ENCODE results near the gene CPVL. TPM values are rescaled to one million over a fixed set of nuclear protein-coding genes. Genes with fewer than 3 reads are reported as not detected.
"Not testable (repeated sequence)": the region's sequence is repeated elsewhere in the genome, so short reads cannot be mapped to it uniquely, and the experiment has no call there.

The CPVL gene
- total and polyA plus RNA-seq, 7 experiments from 2014 or later: 0.32 to 88.3 (median 3.0) TPM

DNA sequence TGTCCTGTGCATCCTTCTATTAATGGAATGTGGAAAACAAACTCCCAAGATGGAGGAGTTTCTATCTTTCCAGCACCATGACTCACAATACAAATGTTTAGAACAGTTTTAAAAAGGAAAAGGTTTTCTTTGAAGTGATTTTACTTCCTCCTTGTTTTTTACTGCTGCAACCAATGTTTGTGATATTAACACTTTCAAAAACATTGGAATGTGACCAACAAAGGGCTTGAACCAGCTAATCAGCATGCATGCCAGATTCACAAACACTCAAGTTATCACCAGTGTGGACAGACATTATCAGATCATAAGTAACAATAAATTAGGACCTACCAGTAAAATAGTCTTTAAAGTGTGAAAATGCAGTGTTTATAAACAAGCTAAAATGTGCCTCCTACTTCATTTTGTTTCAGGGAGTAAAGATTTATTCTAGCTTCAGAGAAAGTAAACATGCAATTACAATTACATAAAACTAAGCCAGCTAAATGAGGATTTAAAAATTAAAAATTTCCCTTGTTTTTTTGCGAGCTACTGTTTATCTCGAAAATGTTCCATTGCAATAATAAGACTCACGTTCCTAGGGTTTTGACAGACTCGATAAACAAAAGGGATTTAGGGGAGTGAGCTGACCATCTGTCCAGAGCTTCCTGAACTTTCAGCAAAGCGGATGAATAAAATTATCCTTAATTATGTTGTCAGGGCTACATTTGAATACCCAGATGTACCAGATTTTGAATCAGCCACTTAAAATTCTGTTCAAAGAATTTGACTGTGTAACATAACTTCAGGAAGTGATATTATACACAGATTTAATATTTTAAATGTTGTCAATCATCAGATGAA lies 29.8 kb downstream of the CPVL start:
- H3K4me3 Mint-ChIP-seq: no peak overlapping the region
- H3K27ac Mint-ChIP-seq: peak overlapping the region in 1 of 9 donors; percentile 17
- no peaks in the 10 kb centered on the region for H3K4me1 ChIP-seq (ENCODE audit: control insufficient read depth in 2 of 2, insufficient read depth in 2 of 2, low read length in 2 of 2)
- H3K36me3 ChIP-seq (ENCODE audit: control insufficient read depth in 2 of 3, insufficient read depth in 3 of 3, low read length in 3 of 3): no peaks in the 10 kb centered on the region
- H3K9me3 ChIP-seq (ENCODE audit: control insufficient read depth in 2 of 3, low read length in 3 of 3): no peaks in the 10 kb centered on the region
- ChIA-PET CTCF (interaction anchor here (1.2 to 1.5 kb wide), 2 partner anchors 10 to 12 kb away, joined by 3 to 4 read pairs; no protein-coding TSS in a partner anchor), POLR2A (no interaction called here)
- no peak for ATAC-seq
- no peaks in the 10 kb centered on the region for H3K27me3 ChIP-seq (ENCODE audit: control insufficient read depth in 2 of 2, insufficient read depth in 2 of 2, low read length in 2 of 2)
- no peak overlapping the region for H3K4me3 ChIP-seq (ENCODE audit: low read length)
- H3K27ac ChIP-seq (ENCODE audit: low read depth, low read length): no peak overlapping the region
- H3K27me3 Mint-ChIP-seq: peaks cover 0 to 34% (median 9%) of the 10 kb centered on the region in 5 donors
- H3K9me3 Mint-ChIP-seq: no peaks in the 10 kb centered on the region
- no peak for DNase-seq
- no peaks in the 10 kb centered on the region for H3K36me3 Mint-ChIP-seq
- intact Hi-C loops (cut with micrococcal nuclease): no loop called here
- H3K4me1 Mint-ChIP-seq: peaks cover 0 to 11% (median 6%) of the 10 kb centered on the region in 7 donors

- Mint-ChIP-seq H3K9me3 (no peaks in the 10 kb centered on the region), H3K27me3 (peaks cover 2 to 40% (median 9%) of the 10 kb centered on the region in 5 donors), H3K4me3 (no peak overlapping the region), H3K4me1 (peaks cover 0 to 11% (median 6%) of the 10 kb centered on the region in 7 donors), H3K36me3 (no peaks in the 10 kb centered on the region), H3K27ac (no peak overlapping the region)
- no peak for ATAC-seq
- Histone ChIP-seq H3K36me3 (ENCODE audit: control insufficient read depth in 2 of 3, insufficient read depth in 3 of 3, low read length in 3 of 3) (no peaks in the 10 kb centered on the region), H3K27me3 (ENCODE audit: control insufficient read depth in 2 of 2, insufficient read depth in 2 of 2, low read length in 2 of 2) (no peaks in the 10 kb centered on the region), H3K4me3 (ENCODE audit: low read length) (no peak overlapping the region), H3K9me3 (ENCODE audit: control insufficient read depth in 2 of 3, low read length in 3 of 3) (no peaks in the 10 kb centered on the region), H3K27ac (ENCODE audit: low read depth, low read length) (no peak overlapping the region), H3K4me1 (ENCODE audit: control insufficient read depth in 2 of 2, insufficient read depth in 2 of 2, low read length in 2 of 2) (no peaks in the 10 kb centered on the region)
- intact Hi-C loops (cut with micrococcal nuclease): no loop called here
- POLR2A ChIA-PET: no interaction called here
- no peak for DNase-seq
- CTCF ChIA-PET: interaction anchor here (1.5 kb wide), 1 partner anchor 11 kb away, joined by 3 read pairs; no protein-coding TSS in a partner anchor
Measured at GRCh38 chr7:29115753-29116152, 30.6 kb downstream of the CPVL start.

- Histone ChIP-seq H3K4me3 (ENCODE audit: low read length) (no peak overlapping the region), H3K36me3 (ENCODE audit: control insufficient read depth in 2 of 3, insufficient read depth in 3 of 3, low read length in 3 of 3) (no peaks in the 10 kb centered on the region), H3K9me3 (ENCODE audit: control insufficient read depth in 2 of 3, low read length in 3 of 3) (no peaks in the 10 kb centered on the region), H3K4me1 (ENCODE audit: control insufficient read depth in 2 of 2, insufficient read depth in 2 of 2, low read length in 2 of 2) (no peaks in the 10 kb centered on the region), H3K27me3 (ENCODE audit: control insufficient read depth in 2 of 2, insufficient read depth in 2 of 2, low read length in 2 of 2) (no peaks in the 10 kb centered on the region), H3K27ac (ENCODE audit: low read depth, low read length) (no peak overlapping the region)
- H3K9me3 Mint-ChIP-seq: no peaks in the 10 kb centered on the region
- H3K27ac Mint-ChIP-seq: no peak overlapping the region
- H3K4me1 Mint-ChIP-seq: peaks cover 0 to 11% (median 6%) of the 10 kb centered on the region in 7 donors
- ATAC-seq (no peak), DNase-seq (no peak)
- CTCF ChIA-PET: no interaction called here
- no peaks in the 10 kb centered on the region for H3K36me3 Mint-ChIP-seq
- intact Hi-C loops (cut with micrococcal nuclease): no loop called here
- POLR2A ChIA-PET: no interaction called here
- peaks cover 6 to 44% (median 12%) of the 10 kb centered on the region in 5 donors for H3K27me3 Mint-ChIP-seq
- no peak overlapping the region for H3K4me3 Mint-ChIP-seq
Measured at GRCh38 chr7:29115130-29115687, 31.1 kb downstream of the CPVL start.

- not testable (repeated sequence) for DNase-seq; H3K9me3 ChIP-seq (ENCODE audit: control insufficient read depth in 2 of 3, low read length in 3 of 3); H3K27me3 ChIP-seq (ENCODE audit: control insufficient read depth in 2 of 2, insufficient read depth in 2 of 2, low read length in 2 of 2); H3K27ac Mint-ChIP-seq; H3K4me3 ChIP-seq (ENCODE audit: low read length); H3K36me3 ChIP-seq (ENCODE audit: control insufficient read depth in 2 of 3, insufficient read depth in 3 of 3, low read length in 3 of 3); H3K36me3 Mint-ChIP-seq; H3K4me3 Mint-ChIP-seq; H3K9me3 Mint-ChIP-seq; H3K27ac ChIP-seq (ENCODE audit: low read depth, low read length); H3K4me1 ChIP-seq (ENCODE audit: control insufficient read depth in 2 of 2, insufficient read depth in 2 of 2, low read length in 2 of 2)
- H3K27me3 Mint-ChIP-seq: peaks cover 9 to 50% (median 17%) of the 10 kb centered on the region in 5 donors
- CTCF ChIA-PET: interaction anchor here (0.8 kb wide), 1 partner anchor 193 kb away, joined by 3 read pairs; no protein-coding TSS in a partner anchor
- POLR2A ChIA-PET: interaction anchor here (0.9 kb wide), 1 partner anchor 56 kb away, joined by 3 read pairs; no protein-coding TSS in a partner anchor
- H3K4me1 Mint-ChIP-seq: peaks cover 0 to 11% (median 6%) of the 10 kb centered on the region in 7 donors
- peak; percentile 49 for ATAC-seq
- intact Hi-C loops (cut with micrococcal nuclease): loop anchor here in 1 of 2 donors (1.0 kb wide), 1 partner anchor 294 kb away; no protein-coding TSS in a partner anchor
Measured at GRCh38 chr7:29114266-29114665, 32.1 kb downstream of the CPVL start.

GRCh38 chr7:29113384-29114102 lies 32.8 kb downstream of the CPVL start:
- Histone ChIP-seq H3K36me3 (ENCODE audit: control insufficient read depth in 2 of 3, insufficient read depth in 3 of 3, low read length in 3 of 3) (no peaks in the 10 kb centered on the region), H3K27me3 (ENCODE audit: control insufficient read depth in 2 of 2, insufficient read depth in 2 of 2, low read length in 2 of 2) (no peaks in the 10 kb centered on the region), H3K4me1 (ENCODE audit: control insufficient read depth in 2 of 2, insufficient read depth in 2 of 2, low read length in 2 of 2) (no peaks in the 10 kb centered on the region), H3K9me3 (ENCODE audit: control insufficient read depth in 2 of 3, low read length in 3 of 3) (no peaks in the 10 kb centered on the region), H3K27ac (ENCODE audit: low read depth, low read length) (no peak overlapping the region), H3K4me3 (ENCODE audit: low read length) (no peak overlapping the region)
- ChIA-PET POLR2A (no interaction called here), CTCF (interaction anchor here (0.8 to 1.1 kb wide), 2 partner anchors 10 to 193 kb away, joined by 3 to 4 read pairs; no protein-coding TSS in a partner anchor)
- ATAC-seq: peak; percentile 65
- DNase-seq: no peak
- no peak overlapping the region for H3K4me3 Mint-ChIP-seq
- peaks cover 4 to 48% (median 18%) of the 10 kb centered on the region in 5 donors for H3K27me3 Mint-ChIP-seq
- no peaks in the 10 kb centered on the region for H3K9me3 Mint-ChIP-seq
- peak overlapping the region in 1 of 9 donors; percentile 1 for H3K27ac Mint-ChIP-seq
- no peaks in the 10 kb centered on the region for H3K36me3 Mint-ChIP-seq
- H3K4me1 Mint-ChIP-seq: peaks cover 0 to 11% (median 6%) of the 10 kb centered on the region in 7 donors
- intact Hi-C loops (cut with micrococcal nuclease): loop anchor here in 1 of 2 donors (1.0 kb wide), 1 partner anchor 295 kb away; no protein-coding TSS in a partner anchor

DNA sequence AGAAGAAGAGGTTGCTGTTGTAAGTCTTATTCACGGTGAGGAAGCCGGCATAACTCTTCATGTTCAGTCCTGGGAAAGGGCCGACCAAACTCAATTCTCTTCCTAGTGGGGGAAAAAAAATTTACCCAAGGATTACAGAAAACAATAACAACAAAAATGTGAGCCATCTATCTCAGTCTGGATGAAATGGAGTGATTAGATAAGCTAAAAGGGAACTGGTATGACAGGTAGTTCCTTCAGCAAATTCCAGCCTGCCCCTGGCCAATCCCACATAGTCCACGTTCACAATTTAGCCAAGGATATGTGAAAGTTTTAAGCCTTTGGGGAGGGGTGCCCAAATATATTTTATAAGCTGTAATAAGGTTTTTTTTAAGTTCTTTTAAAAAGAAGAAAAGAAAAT lies 33.6 kb downstream of the CPVL start:
- no peaks in the 10 kb centered on the region for H3K36me3 ChIP-seq (ENCODE audit: control insufficient read depth in 2 of 3, insufficient read depth in 3 of 3, low read length in 3 of 3)
- ATAC-seq (no peak), DNase-seq (no peak)
- peaks cover 0 to 11% (median 6%) of the 10 kb centered on the region in 7 donors for H3K4me1 Mint-ChIP-seq
- no peak overlapping the region for H3K27ac ChIP-seq (ENCODE audit: low read depth, low read length)
- CTCF ChIA-PET: interaction anchor here (1.1 to 1.3 kb wide), 2 partner anchors 9 to 191 kb away, joined by 4 read pairs; no protein-coding TSS in a partner anchor
- intact Hi-C loops (cut with micrococcal nuclease): no loop called here
- H3K4me1 ChIP-seq (ENCODE audit: control insufficient read depth in 2 of 2, insufficient read depth in 2 of 2, low read length in 2 of 2): no peaks in the 10 kb centered on the region
- H3K4me3 ChIP-seq (ENCODE audit: low read length): no peak overlapping the region
- H3K9me3 ChIP-seq (ENCODE audit: control insufficient read depth in 2 of 3, low read length in 3 of 3): no peaks in the 10 kb centered on the region
- no peak overlapping the region for H3K4me3 Mint-ChIP-seq
- no peak overlapping the region for H3K27ac Mint-ChIP-seq
- H3K27me3 ChIP-seq (ENCODE audit: control insufficient read depth in 2 of 2, insufficient read depth in 2 of 2, low read length in 2 of 2): no peaks in the 10 kb centered on the region
- peaks cover 4 to 48% (median 18%) of the 10 kb centered on the region in 5 donors for H3K27me3 Mint-ChIP-seq
- no peaks in the 10 kb centered on the region for H3K9me3 Mint-ChIP-seq
- POLR2A ChIA-PET: no interaction called here
- no peaks in the 10 kb centered on the region for H3K36me3 Mint-ChIP-seq

Measured in naive thymus-derived CD4-positive, alpha-beta T cell (primary cell).